ENCODE results near the gene RPH3AL.

The RPH3AL gene

DNA sequence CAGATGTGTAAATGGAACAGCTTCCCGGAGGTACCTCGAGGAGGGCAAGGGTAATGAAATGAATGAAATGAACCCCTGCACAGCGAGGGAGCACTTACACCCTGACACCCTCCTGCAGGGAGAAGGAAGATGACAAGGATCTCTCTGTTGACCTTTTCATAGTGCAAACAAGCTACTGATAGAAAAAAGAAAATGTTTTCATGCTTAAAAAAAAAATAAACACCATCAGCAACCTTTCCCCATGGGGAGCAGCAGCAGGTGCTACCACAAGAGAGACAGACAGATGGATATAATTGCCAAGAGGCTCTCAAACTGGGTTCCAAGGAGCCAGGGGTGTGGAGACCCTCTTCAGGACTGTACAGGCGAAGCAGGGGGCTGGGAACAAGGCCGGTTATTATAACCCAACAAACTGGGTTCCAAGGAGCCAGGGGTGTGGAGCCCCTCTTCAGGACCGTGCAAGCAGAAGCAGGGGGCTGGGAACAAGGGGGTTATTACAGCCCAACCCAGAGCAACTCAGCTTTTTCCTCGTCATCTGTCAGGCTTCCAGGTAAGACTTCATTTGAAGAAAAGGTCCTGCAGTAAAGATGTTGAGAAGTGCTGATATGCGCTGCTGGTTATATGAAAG is 718 bp upstream of the RPH3AL start:
- DNase-seq (ENCODE audit: low read depth): no peak

DNA sequence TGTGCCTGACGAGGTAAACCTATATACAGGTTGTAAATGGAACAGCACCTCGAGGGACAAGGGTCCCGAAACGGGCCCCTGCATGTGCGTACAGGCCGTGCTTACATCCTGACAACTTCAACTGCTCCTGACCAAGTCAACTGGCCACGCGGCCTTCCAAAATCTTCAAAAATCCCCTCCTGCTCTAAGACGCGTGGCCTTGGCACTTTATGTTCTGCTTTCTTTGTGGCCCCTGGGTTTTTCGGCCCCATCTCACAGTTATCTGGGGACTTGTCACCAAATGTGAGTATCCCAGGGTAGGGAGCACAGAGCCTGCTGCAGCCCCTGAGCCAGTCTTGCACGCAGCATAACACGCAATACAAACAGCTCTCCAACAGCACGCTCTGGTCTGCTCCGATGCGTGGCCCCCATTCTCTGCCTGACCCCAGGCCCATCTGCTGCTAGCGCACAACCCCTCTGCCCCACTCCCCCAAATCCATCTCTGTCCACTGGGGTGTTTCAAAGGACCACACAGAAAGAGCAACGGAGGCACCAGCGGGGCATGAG is 659 bp downstream of the RPH3AL start:
- DNase-seq (ENCODE audit: low read depth): no peak

DNA sequence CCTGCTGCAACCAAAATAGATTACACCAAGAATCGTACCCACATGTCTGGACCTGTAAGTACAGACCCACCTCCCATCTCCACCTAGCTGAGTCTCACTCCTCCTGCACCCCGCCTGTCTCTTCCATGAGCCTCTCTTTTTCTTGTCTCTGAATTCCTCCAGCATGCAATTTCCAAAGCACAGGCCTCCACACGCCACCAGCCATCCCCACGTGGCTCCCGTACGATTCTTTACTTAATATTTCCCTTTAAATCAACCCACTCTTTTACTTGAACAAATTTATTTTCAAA is 1.2 kb downstream of the RPH3AL start:
- DNase-seq (ENCODE audit: low read depth): no peak

DNA sequence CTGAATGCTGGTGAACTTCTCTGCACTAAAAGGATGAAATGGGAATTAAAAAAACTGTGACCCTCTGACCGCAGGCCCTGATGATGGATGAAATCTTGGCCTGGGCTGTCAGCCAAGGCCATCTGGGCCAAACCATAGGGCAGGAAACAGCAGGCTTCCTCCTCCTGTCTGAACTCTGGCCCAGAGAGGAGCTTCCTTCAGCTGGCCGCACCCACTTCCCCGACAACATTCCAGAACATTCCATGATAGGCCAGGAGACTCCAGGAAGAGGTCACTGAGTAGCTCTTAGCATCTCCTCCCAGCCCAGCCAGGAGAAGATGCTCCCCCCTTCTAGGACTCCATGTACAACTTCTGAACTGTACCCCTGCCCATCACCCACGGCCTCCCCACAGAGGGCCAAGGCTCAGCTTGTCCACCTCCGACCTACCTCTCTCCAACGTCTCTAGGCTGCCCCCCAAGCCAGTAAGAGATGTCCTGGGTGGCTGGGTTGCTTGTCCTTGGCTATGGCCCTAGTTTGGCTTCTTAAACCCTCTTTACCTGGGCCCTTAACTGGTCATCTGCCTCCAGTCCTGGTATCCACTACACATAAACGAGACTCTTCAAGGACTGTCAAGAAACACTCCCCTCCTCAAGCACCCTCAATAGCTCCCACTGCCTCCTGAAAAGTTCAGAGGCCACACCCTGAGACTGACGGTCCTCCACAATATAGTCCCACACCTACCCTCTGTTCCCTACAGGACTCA is 1.7 kb downstream of the RPH3AL start:
- DNase-seq (ENCODE audit: low read depth): peak; percentile 75

DNA sequence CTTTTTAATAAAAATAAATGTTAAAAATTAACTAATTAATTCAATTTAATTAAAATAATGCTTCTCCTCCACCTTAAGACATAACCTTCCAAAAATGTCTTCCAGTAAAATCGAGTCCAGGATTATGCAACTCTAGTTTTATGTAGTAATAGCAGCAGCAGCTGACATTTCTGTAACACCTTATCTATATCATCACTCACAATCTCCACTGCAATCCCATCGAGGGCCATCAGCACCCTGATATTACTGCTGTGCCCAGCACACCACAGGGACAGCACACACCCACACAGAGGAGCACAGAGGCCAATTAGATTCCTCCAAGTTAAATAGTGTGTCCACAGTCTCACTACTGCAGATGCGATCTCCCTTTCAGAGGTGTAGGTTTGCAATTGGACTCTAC is 2.9 kb downstream of the RPH3AL start:
- DNase-seq (ENCODE audit: low read depth): no peak

DNA sequence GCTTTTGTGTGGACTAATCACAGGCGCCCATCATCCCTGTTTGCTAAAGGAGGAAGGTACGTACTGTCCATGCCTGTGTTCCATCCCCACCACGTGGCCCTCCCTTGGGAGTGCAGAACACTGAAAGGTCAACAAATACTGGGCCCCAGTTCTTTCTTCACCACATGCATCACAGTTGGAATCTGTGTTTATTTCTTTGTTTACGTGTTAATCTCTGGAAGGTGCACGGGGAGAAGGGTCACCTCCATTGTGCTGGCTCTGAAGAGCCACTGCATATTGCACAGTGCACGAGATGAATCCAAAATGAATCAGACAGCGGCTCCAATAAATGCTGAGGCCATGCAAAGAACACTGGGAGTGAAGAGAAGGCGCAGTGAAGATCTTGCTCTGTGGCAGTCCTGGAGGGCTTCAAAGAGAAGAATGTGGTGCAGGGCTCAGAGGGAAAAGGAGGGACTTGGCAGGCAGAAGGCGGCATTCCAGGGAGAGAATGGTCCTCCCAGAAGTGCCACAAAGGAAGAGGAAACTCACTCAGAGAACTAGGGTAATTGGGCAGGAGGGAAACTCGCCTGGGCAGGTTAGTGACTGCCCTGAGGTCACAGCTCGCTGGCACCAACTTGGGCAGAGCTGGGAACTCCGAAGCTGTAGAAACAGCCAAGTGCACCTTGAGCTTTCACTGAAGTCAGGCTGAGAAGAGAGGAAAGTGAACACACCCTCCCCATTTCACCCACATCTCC is 3.7 kb downstream of the RPH3AL start:
- no peak for DNase-seq (ENCODE audit: low read depth)

DNA sequence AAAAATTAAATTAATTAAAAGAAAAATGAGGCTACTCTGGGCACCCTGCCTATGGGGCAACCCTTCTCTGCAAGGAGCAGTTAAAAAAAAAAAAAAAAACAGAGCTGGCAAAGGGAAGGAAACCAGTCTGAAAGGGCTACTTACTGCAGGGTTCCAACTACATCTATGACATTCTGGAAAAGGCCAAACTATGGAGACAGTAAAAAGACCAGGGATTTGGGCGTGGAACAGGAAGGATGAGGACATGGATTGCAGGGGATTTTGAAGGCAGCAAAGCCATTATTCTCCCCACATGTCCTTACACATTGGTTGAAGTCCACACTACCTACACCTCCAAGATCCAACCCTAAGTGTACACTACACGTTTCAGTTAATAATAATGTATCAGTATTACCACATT is 4.6 kb downstream of the RPH3AL start:
- no peak for DNase-seq (ENCODE audit: low read depth)

DNA sequence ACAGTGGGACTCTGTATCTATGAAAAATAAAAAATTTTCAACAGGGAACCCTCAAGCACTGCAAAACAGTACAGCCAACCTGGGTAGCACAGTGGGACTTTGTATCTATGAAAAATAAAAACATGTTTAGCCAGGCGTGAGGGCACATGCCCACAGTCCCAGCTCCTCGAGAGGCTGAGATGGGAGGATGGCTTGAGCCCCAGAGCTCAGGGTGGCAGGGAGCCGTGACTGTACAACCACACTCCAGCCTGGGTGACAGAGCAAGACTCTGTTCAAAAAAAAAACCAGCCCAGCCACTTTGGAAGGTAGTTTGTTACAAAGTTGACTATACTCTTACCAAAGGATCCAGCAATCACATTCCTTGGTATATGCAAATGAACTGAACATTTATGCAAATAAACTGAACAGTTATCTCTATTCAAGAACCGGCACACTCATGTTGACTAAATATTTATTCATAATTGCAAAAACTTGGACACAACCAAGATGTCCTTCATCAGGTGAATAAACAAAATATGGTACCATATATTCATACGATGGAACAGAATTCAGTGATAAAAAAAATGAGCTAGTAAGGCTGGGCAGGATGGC is 5.2 kb downstream of the RPH3AL start:
- DNase-seq (ENCODE audit: low read depth): no peak

DNA sequence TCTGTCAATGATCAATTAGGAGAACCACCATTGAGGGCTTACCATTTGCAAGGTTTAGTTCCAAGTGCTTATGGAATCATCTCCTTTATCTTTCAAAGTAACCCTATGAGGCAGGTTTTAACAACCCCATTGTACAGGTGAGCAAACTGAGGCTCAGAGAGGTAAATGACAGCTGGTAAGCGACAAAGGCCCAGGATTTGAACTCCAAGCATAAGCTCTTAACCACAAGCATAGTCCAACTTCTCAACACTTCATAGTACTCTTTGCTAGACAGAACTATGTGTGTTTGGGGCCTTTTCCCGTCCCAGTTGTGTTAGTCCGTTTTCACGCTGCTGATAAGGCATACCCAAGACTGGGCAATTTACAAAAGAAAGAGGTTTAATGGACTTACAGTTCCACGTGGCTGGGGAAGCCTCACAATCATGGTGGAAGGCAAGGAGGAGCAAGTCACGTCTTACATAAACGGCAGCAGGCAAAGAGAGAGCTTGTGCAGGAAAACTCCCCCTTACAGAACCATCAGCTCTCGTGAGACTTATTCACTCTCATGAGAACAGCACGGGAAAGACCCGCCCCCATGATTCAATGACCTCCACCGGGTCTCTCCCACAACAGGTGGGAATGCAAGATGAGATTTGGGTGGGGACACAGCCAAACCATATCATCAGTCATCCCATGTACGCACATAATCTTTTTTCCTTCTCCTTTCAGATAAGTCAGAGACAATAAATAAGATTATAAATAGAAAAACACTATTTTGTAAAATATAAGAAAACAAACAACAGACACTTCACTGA is 6.4 kb downstream of the RPH3AL start:
- no peak for DNase-seq (ENCODE audit: low read depth)

DNA sequence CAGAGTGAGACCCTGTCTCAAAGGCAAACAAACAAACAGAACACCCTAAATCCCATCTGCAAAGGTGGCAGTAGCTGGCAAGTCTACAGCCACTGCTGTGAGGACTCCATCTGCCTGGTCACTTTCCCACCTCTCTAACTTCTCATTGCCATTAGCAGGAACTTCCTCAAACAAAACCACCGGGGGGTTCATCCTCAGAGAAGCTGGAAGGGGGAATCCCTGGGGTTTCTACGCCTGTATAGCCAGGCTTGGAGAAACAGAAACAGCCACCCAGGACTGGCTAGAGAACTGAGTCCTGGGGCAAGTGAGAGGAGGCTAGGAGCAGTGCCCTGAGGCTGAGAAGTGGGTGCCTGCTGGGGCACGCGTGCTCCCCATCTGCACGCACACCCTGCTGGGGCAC is 7.3 kb downstream of the RPH3AL start:
- no peak for DNase-seq (ENCODE audit: low read depth)

DNA sequence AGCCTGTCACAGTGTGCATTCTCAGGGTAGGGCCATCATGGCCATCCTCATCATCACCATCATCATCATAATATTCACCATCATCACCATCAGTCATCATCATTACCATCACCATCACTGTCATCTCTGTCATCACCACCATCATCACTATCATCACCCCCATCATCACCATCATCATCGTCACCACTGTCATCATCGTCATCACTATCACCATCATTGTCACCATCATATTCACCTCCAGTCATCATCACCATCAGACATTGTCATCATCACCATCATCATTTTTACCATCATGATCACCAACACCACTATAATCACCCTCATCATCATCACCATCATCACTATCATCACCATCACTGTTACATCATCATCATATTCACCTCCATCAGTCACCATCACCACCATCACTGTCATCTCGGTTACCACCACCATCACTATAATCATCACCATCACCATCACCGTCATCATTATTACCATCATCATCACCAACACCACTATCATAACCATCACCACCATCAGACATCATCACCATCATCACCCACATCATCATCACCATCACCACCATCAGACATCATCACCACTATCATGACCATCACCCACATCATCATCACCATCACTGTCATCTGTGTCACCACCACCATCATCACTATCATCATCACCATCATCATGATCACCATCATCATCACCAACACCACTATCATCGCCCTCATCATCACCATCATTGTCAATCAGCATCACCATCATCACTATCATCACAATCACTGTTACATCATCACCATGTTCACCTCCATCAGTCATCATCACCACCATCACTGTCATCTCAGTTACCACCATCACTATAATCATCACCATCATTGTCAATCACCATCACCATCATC is 8.5 kb downstream of the RPH3AL start:
- no peak for DNase-seq (ENCODE audit: low read depth)

DNA sequence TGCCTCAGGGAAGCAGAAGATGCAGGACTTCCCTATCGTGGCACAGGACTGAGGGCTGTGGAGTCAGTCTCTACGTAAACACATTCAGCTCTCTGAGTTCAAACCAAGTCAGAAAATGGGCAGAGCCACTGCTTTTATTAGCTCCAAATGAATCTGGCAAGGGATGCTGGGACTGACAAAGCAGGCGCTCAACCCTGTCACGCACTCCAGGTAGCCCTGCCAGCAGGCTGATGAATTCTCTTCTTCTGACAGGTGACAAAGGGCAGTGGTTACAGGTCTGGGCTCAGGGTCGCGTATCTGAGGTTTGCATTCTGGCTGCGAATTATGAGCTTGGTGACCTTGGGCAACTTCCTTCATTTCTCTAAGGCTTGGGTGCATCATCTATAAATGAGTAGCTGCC is 9.4 kb downstream of the RPH3AL start:
- no peak for DNase-seq (ENCODE audit: low read depth)

DNA sequence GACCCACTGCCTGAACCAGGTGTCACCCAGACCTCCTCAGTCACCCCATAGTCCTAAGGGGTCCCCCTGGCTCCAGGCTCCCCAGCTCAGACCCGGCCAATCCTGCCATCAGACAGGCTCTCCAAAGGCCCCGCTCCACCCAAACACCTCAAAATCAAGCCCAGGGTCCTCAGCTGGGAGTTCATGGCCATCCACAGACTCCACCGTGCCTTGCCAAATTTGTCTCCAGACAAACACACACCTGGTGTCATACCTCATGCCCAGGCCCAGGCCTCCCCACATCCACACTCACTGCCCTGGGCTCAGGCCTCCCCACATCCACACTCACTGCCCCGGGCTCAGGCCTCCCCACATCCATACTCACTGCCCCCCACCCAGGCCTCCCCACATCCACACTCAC is 12.5 kb downstream of the RPH3AL start:
- no peak for DNase-seq (ENCODE audit: low read depth)

DNA sequence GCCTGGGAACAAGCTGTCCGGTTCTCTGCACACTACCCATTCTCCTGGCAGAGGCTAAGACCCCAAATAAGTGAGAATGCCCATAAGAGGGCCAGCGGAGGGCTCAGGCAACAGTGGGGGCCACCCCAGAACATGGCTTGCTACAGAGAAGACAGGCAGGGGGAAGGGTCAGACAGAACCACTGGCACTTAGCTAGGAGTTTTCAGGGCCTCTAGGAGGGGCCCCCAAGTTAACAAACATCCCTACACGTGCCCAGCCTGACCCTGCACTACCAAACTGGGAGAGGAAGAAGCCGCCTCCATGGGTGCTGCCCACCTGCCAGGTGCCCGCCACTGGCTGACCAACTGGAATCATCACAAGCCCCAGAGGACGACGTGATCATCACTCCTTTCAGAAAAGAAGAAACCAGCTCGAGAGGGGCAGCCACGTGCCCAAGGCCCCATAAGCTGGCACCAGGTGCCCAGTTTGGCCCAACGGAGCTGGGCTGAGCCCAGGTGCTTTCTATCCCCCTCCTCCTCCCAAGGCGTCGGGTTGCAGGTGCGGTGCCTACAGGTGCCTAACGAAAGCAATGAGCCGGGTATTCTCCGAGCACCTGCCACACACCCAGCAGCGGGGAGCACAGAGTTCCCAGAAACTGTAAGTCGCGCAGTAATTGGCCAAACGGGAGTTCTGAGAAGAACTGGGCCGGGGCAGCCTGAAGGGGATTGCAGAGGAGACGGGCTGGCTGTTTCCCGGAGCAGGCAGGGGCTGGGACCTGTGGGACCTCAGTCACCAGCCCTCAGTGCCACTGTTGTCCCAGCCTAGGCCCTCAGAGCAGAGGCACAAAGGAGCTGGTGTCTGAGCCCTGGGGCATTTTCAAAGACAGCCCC is 13.2 kb downstream of the RPH3AL start:
- no peak for DNase-seq (ENCODE audit: low read depth)

DNA sequence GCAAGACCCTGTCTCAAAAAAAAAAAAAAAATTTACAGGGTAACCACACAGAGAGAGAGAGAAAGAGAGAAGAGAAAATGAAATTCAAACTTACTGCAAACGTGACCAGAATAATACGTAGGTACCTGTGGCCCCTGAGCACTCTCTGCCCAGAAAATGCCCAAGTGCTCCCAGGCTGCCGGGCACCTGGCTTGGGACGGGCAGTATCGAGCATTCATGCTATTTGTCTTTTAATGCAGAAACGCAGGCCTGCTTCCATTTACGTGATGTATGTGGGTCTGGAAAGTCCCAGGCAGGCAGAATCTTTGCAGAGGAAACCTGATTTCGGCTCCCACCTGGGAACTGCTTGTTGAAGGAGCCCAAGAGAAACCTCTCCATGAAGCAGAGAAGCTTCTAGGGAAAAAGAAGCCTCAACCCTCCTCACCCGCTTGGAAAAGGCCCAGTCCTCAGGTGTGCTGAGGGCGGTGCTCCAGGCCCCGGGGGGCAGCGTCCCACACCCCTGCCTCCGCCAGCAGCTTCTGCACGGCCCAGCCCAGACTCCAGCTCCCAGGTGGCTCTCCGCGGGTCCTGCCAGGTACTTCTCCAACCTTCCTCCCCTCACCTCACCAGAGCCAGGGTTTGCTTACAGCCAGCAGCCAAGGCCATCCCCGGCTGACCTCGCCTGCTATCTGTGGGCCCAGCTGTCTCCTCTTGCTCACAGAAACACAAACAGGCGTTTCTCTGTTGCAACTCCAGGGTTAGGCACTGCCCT is 14.0 kb downstream of the RPH3AL start:
- no peak for DNase-seq (ENCODE audit: low read depth)

DNA sequence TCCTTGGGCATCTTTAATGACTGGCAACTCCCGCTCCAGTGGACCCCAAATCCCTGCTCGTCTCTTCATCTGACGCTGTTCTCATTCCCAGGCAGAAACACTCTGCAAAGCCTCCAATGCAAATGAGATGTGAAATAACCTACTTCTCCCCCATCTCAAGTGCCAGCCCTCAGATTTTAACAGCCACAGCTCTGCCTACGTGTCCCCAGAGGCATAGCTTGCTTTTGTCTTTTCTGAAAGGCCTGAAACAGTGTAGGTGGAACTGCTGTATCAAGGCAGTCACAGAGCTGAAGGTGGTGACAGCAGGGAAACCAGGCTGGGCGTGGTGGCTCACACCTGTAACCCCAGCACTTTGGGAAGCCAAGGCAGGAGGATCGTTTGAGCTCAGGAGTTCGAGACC is 14.7 kb downstream of the RPH3AL start:
- no peak for DNase-seq (ENCODE audit: low read depth)

DNA sequence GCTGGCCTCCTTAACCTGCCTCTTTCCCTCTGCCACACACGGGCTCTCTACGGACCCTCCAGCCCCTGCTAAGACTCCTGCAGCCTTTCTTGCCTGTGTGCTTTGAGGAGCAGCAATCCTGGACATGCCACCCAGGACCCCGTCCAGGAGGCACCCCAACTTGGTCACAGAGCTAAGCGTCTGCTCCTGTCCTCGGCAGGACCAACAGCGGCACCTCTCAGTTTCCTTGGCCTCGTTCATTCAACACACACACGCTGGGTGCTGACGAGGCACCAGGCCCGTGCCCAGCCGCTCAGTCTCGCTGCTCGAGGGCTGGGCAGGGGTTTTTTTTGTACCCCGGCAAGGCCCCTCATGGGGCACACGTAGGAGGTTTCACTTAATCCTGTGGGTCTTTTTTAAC is 15.2 kb downstream of the RPH3AL start:
- DNase-seq (ENCODE audit: low read depth): no peak

DNA sequence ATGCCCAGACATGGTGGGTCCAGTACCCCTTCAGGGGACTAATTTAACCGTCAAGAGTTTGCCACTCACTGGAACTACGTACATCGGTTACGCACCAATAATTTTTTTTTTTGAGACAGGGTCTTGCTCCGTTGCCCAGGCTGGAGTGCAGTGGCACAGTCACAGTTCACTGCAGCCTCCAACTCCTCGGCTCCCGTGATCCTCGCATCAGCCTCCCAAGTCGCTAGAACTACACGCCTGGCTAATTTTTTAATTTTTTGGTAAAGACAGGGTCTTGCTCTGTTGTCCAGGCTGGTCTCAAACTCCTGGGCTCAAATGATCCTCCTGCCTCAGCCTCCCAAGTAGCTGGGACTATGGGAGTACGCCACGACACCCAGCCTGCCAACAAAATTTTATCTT is 15.6 kb downstream of the RPH3AL start:
- no peak for DNase-seq (ENCODE audit: low read depth)

All from EH (cell line).